Testis (tissue), 3 donors: ENCODE results near the gene EEF1AKMT2. TPM values are rescaled to one million over a fixed set of nuclear protein-coding genes. Genes with fewer than 3 reads are reported as not detected.
"Not testable (repeated sequence)": the region's sequence is repeated elsewhere in the genome, so short reads cannot be mapped to it uniquely, and the experiment has no call there.

Experiments used
- DNase-seq: peaks from one replicate; pipeline ENCODE4 v3.0.0-alpha.2; 2019
- H3K27ac ChIP-seq, 2 donors: fragments of 200-600 bp; sonication (generic); one replicate each; pipeline ENCODE4 v1.5.1; 2019
- H3K27me3 ChIP-seq: fragments of 200-600 bp; sonication (generic); one replicate; pipeline ENCODE4 v1.5.1; 2019
- H3K36me3 ChIP-seq: fragments of 200-600 bp; sonication (generic); one replicate; pipeline ENCODE4 v1.5.1; 2017; ENCODE audit warnings: low read depth; ENCODE audit errors: missing control alignments
- H3K4me1 ChIP-seq: fragments of 200-600 bp; sonication (generic); one replicate; pipeline ENCODE4 v1.5.1; 2019
- H3K4me3 ChIP-seq, 2 donors: fragments of 200-600 bp; sonication (generic); one replicate each; pipeline ENCODE4 v1.5.1; 2017 to 2019
- H3K9me3 ChIP-seq: fragments of 200-600 bp; sonication (generic); one replicate; pipeline ENCODE4 v1.5.1; 2017
- POLR2A ChIP-seq: fragments of 450-650 bp; IDR thresholded peaks from one replicate; pipeline ENCODE4 v1.6.1; 2017; ENCODE audit warnings: antibody characterized with exemption, mild to moderate bottlenecking, moderate library complexity
- WGBS, 2 donors: methylation state at CpG; one replicate each; pipeline ENCODE4 v1.1.5; 2018; 5-methylcytosine and 5-hydroxymethylcytosine counted together
- intact Hi-C: fragments of 100-400 bp; cut with DNase I; formaldehyde crosslinking; loops from one replicate; pipeline ENCODE4 v1.15.1; 2023; ENCODE audit warnings: low total_unique reads
- polyA plus RNA-seq: library from polyadenylated mRNA; stranded (reverse); fragments of 350-450 nt; fragmentation: Illumina TruSeq; extraction: RNeasy Lipid Tissue Mini Kit (QIAGEN cat#74804); gene quantifications from one replicate; pipeline ENCODE4 v1.2.3, GENCODE V29; 2014; ENCODE audit warnings: low read depth, low replicate concordance; ENCODE audit not compliant: insufficient read depth
- total RNA-seq, 2 donors: library from RNA; depleted of rRNA; stranded (reverse); fragments of >200 nt; gene quantifications; one replicate each; pipeline ENCODE4 v1.2.3, GENCODE V29; 2016
- TF ChIP-seq, protein P1 (sequence below), 3 experiments: fragments of 450-650 bp in 2 of 3; fragments of 200-600 bp in 1 of 3; sonication (generic) in 1 of 3; IDR thresholded peaks; one replicate each; pipeline ENCODE4 v1.5.1; 2016 to 2019; ENCODE audit warnings: antibody characterized with exemption in 3 of 3, mild to moderate bottlenecking in 2 of 3, moderate library complexity in 1 of 3

Gene EEF1AKMT2
- total and polyA plus RNA-seq, 3 donors from 2014 or later: 25.8 to 47.9 (median 27.6) TPM

DNA sequence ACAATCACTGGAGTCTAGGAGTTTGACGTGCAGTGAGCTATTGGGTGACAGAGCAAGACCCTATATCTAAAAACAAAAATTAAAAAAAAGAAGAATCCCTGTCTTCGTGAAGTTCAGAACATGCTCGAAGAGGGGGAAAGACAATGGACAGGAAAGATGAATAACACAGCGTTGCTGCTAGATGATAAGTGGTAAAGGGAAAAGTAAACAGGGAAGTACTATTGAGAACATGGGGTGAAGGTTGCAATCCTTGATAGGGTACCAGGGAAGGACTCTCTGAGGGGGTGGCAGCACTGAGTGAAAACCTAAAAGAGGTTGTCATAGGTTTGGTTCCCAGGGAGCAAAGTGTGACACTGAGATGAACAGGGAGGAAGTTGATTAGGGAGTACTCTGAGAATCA, 7.1 kb upstream of the EEF1AKMT2 start:
- TF ChIP-seq, protein P1, sequence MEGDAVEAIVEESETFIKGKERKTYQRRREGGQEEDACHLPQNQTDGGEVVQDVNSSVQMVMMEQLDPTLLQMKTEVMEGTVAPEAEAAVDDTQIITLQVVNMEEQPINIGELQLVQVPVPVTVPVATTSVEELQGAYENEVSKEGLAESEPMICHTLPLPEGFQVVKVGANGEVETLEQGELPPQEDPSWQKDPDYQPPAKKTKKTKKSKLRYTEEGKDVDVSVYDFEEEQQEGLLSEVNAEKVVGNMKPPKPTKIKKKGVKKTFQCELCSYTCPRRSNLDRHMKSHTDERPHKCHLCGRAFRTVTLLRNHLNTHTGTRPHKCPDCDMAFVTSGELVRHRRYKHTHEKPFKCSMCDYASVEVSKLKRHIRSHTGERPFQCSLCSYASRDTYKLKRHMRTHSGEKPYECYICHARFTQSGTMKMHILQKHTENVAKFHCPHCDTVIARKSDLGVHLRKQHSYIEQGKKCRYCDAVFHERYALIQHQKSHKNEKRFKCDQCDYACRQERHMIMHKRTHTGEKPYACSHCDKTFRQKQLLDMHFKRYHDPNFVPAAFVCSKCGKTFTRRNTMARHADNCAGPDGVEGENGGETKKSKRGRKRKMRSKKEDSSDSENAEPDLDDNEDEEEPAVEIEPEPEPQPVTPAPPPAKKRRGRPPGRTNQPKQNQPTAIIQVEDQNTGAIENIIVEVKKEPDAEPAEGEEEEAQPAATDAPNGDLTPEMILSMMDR (IDR thresholded peaks at IDR 0.05): no peak
- no peak for TF ChIP-seq POLR2A
- H3K4me3 ChIP-seq: no peak overlapping the region
- intact Hi-C loops: no loop called here
- H3K4me1 ChIP-seq: peaks cover 9% of the 10 kb centered on the region
- WGBS, 2 donors: 72 to 78% methylated on average over 4 of the region's 4 CpGs
- H3K27ac ChIP-seq: no peak overlapping the region
- H3K27me3 ChIP-seq: no peaks in the 10 kb centered on the region
- no peak for DNase-seq
- no peaks in the 10 kb centered on the region for H3K9me3 ChIP-seq
- no peaks in the 10 kb centered on the region for H3K36me3 ChIP-seq

DNA sequence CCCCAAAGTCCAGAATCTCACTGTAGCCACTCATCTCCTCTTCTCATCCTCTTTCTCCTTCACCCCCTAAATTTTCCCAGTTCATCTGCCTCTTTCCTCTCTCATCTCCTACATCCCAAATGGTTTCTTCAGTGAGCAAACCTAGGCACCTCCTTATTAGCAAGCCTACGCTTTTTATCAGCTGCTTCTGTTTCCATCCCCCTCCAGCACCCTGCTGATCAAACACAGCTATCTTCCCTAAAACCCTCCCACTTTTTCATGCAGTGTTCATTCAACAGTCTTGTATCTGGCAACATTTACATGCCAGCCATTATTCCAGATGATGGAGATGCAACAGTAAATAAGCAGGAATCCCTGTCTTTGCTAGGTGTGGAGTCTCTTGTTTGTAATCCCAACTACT, 6.7 kb upstream of the EEF1AKMT2 start:
- H3K4me3 ChIP-seq: no peak overlapping the region
- no peaks in the 10 kb centered on the region for H3K9me3 ChIP-seq
- no peaks in the 10 kb centered on the region for H3K36me3 ChIP-seq
- H3K27me3 ChIP-seq: no peaks in the 10 kb centered on the region
- intact Hi-C loops: no loop called here
- peaks cover 9% of the 10 kb centered on the region for H3K4me1 ChIP-seq
- TF ChIP-seq, protein P1 (IDR thresholded peaks at IDR 0.05): no peak
- TF ChIP-seq POLR2A: no peak
- no peak for DNase-seq
- H3K27ac ChIP-seq: no peak overlapping the region
- 48 to 64% methylated on average over 1 of the region's 1 CpG for whole genome bisulfite sequencing, 2 donors

DNA sequence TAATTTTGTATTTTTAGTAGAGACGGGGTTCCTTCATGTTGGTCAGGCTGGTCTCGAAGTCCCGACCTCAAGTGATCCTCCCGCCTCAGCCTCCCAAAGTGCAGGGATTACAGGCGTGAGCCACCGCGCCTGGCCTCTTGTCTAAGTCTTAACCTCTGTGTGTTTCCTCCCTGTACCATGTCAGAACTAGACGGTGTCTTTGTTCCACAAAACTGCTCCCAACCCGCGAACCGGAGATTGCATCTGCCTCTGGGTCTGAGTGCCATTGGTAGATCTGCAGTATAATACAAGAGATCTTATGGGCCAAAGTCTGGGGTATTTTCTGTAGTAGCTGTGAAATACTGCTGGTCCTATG, 1.3 kb upstream of the EEF1AKMT2 start:
- TF ChIP-seq POLR2A: no peak
- TF ChIP-seq, protein P1 (IDR thresholded peaks at IDR 0.05): no peak
- H3K4me1 ChIP-seq: peaks cover 5% of the 10 kb centered on the region
- H3K27ac ChIP-seq: no peak overlapping the region
- peak overlapping the region in 1 of 2 donors; percentile 95 for H3K4me3 ChIP-seq
- no peaks in the 10 kb centered on the region for H3K9me3 ChIP-seq
- H3K27me3 ChIP-seq: no peaks in the 10 kb centered on the region
- DNase-seq: no peak
- intact Hi-C loops: no loop called here
- H3K36me3 ChIP-seq: no peaks in the 10 kb centered on the region
- WGBS, 2 donors: 79 to 89% methylated on average over 10 to 11 of the region's 11 CpGs

DNA sequence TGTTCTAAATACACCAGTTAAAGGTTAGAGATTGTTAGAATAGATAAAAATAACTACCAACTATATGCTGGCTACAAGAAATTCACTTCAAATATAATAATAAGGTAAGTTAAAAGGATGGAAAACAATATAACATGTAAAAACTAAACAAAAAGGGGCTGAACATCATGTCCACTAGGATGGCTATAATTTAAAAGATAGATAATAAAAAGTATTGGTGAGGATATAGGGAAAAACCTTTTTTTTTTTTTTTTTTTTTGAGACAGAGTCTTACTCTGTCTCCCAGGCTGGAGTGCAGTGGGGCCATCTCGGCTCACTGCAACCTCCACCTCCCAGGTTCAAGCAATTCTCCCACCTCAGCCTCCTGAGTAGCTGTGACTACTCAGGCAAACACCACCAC, 8.8 kb downstream of the EEF1AKMT2 start:
- intact Hi-C loops, H3K9me3 ChIP-seq, H3K4me3 ChIP-seq, DNase-seq, H3K36me3 ChIP-seq, H3K27ac ChIP-seq, H3K4me1 ChIP-seq, H3K27me3 ChIP-seq: not testable (repeated sequence)
- WGBS, 2 donors: 93 to 96% methylated on average over 1 of the region's 1 CpG

DNA sequence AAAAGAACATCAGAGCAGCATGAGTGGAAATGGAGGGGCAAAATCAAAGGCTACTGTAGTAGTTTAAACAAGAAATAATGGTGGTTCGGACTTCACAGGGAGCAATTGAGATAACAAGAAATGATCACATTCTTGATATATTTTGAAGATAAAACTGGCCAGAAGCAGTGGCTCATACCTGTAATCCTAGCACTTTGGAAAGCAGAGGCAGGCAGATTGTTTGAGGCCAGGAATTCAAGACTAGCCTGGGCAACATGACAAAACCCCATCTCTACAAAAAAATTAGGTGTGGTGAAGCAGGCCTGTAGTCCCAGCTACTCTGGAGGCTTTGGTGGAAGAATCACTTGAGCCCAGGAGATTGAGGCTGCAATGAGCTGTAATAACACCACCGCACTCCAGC, 22.9 kb downstream of the EEF1AKMT2 start:
- Histone ChIP-seq H3K27ac (no peak overlapping the region), H3K36me3 (no peaks in the 10 kb centered on the region), H3K4me1 (no peaks in the 10 kb centered on the region), H3K27me3 (no peaks in the 10 kb centered on the region), H3K4me3 (no peak overlapping the region), H3K9me3 (no peaks in the 10 kb centered on the region)
- no peak for TF ChIP-seq POLR2A
- TF ChIP-seq, protein P1 (IDR thresholded peaks at IDR 0.05): no peak
- intact Hi-C loops: no loop called here
- DNase-seq: no peak
- WGBS, 2 donors: 94 to 100% methylated on average over 1 to 2 of the region's 2 CpGs
